ENCODE data around the gene ISM1. TPM values are rescaled to one million over a fixed set of nuclear protein-coding genes. Genes with fewer than 3 reads are reported as not detected.

The ISM1 gene
- polyA plus RNA-seq, 1 donor from 2014 or later, result not detected

Other genes starting within 250 kb of the ISM1 start
- not detected in 2 replicates for gene SPTLC3, start 212.3 kb upstream of the ISM1 start, polyA plus RNA-seq

Measured in neural cell (in vitro differentiated cells).